GM12891 (cell line): Measurements from ENCODE around the gene NASP.

ENCODE experiments used
- PAX5 ChIP-seq: IDR thresholded peaks from 2 replicates; pipeline ENCODE4 v1.6.1; 2011; ENCODE audit warnings: low read length, moderate library complexity, mild to moderate bottlenecking; ENCODE audit not compliant: insufficient read depth, severe bottlenecking
- POLR2A ChIP-seq: IDR thresholded peaks from 2 replicates; pipeline ENCODE4 v1.6.1; 2011; ENCODE audit warnings: low read depth, low read length, control low read depth
- POLR2AphosphoS5 ChIP-seq: IDR thresholded peaks from 2 replicates; pipeline ENCODE4 v1.6.1; 2011; ENCODE audit warnings: low read depth, low read length, control low read depth
- POU2F2 ChIP-seq: IDR thresholded peaks from 2 replicates; pipeline ENCODE4 v1.6.1; 2011; ENCODE audit warnings: low read depth, mild to moderate bottlenecking, control low read depth, low read length, moderate library complexity
- SPI1 ChIP-seq: IDR thresholded peaks from 2 replicates; pipeline ENCODE4 v1.6.1; 2011; ENCODE audit warnings: low read depth, low read length, control low read depth
- TAF1 ChIP-seq: IDR thresholded peaks from 2 replicates; pipeline ENCODE4 v1.6.1; 2011; ENCODE audit warnings: low read depth, low read length, control low read depth

GRCh38 chr1:45607404-45608074, 23.7 kb downstream of the NASP start:
- TF ChIP-seq POLR2A (no peak), POLR2AphosphoS5 (0 out of 2 replicates have a peak, but pooled peaks have one; percentile 21), TAF1 (no peak), POU2F2 (no peak), PAX5 (no peak), SPI1 (no peak)
